ENCODE results near the gene CFAP61. TPM values are rescaled to one million over a fixed set of nuclear protein-coding genes. Genes with fewer than 3 reads are reported as not detected.

Gene CFAP61
- total and polyA plus RNA-seq, 9 of the 15 experiments (the other 6 are each of a cell fraction or from before 2014, with no cell fraction given), result 0.11 TPM; not detected in 8

GRCh38 chr20:20148779-20149178, 96.4 kb downstream of the CFAP61 start:
- BruUV-seq (replicated peaks), result no TSS peak
- no peak for ATAC-seq
- Histone ChIP-seq H3K4me3 (no peak overlapping the region), H3K4me2 (ENCODE audit: insufficient read depth, low read length) (no peak overlapping the region), H3K27ac (ENCODE audit: extremely low read depth, low read depth, low read length) (no peak overlapping the region), H4K20me1 (replicated peaks; ENCODE audit: control insufficient read depth, insufficient read depth, low read length) (no peaks in the 10 kb centered on the region), H2AFZ (ENCODE audit: low read depth, low read length) (no peak overlapping the region), H3K9me3 (replicated peaks; ENCODE audit: control insufficient read depth, insufficient read depth, low read depth, low read length) (no peaks in the 10 kb centered on the region), H3K36me3 (ENCODE audit: control insufficient read depth, insufficient read depth, low read length) (no peaks in the 10 kb centered on the region), H3K4me1 (replicated peaks in 1 of 2; ENCODE audit: control insufficient read depth in 2 of 2, insufficient read depth in 2 of 2, low read length in 2 of 2) (no peaks in the 10 kb centered on the region), H3K9ac (ENCODE audit: insufficient read depth in 1 of 2, low read depth in 2 of 2, low read length in 2 of 2) (no peak overlapping the region), H3K27me3 (ENCODE audit: control insufficient read depth in 2 of 2, insufficient read depth in 2 of 2, low read length in 2 of 2) (no peaks in the 10 kb centered on the region), H3K79me2 (ENCODE audit: control insufficient read depth, insufficient read depth, low read length) (no peaks in the 10 kb centered on the region), H3K9me1 (ENCODE audit: control insufficient read depth, insufficient read depth, low read length) (no peaks in the 10 kb centered on the region)
- POLR2A ChIA-PET, result no interaction called here
- in situ Hi-C loops (cut with MboI), result no loop called here
- no peak for FAIRE-seq
- 0% methylated on average over 2 of the region's 2 CpGs for WGBS (ENCODE audit: insufficient coverage, low coverage, missing lambda C conversion rate)
- intact Hi-C loops (cut with micrococcal nuclease), result no loop called here
- CTCF ChIA-PET (ENCODE audit: low intra/inter-chr PET ratio), result no interaction called here
- no peak for DNase-seq (ENCODE audit: extremely low read depth in 1 of 4, low spot score in 3 of 4)
- TF ChIP-seq PTBP1 (IDR thresholded peaks at IDR 0.05; ENCODE audit: low read depth, low read length), result no peak
- no peak for TF ChIP-seq ZBTB11 (CRISPR knock-in tag; IDR thresholded peaks at IDR 0.05)
- no peak for TF ChIP-seq USF1 (CRISPR knock-in tag; IDR thresholded peaks at IDR 0.05)
- no peak for TF ChIP-seq ATF1 (CRISPR knock-in tag; IDR thresholded peaks at IDR 0.05)
- TF ChIP-seq ATF1 (tag; IDR thresholded peaks at IDR 0.05), result no peak
- TF ChIP-seq MCM5 (IDR thresholded peaks at IDR 0.05; ENCODE audit: low read depth), result no peak
- no peak for TF ChIP-seq NFYB (IDR thresholded peaks at IDR 0.05; ENCODE audit: extremely low read depth, insufficient read length)
- no peak for TF ChIP-seq ID3 (CRISPR knock-in tag; IDR thresholded peaks at IDR 0.05)
- no peak for TF ChIP-seq ID3 (tag; IDR thresholded peaks at IDR 0.05)
- TF ChIP-seq BMI1 (IDR thresholded peaks at IDR 0.05; ENCODE audit: low read length), result no peak
- no peak for TF ChIP-seq RAD21 (CRISPR knock-in tag; conservative IDR thresholded peaks at IDR 0.05 in 1 of 2, IDR thresholded peaks at IDR 0.05 in 1 of 2)
- no peak for TF ChIP-seq FOXJ3 (CRISPR knock-in tag; IDR thresholded peaks at IDR 0.05)
- TF ChIP-seq ILF3 (IDR thresholded peaks at IDR 0.05; ENCODE audit: borderline replicate concordance), result no peak
- TF ChIP-seq FOSL1 (tag; conservative IDR thresholded peaks at IDR 0.05), result no peak
- TF ChIP-seq HEY1 (CRISPR knock-in tag; IDR thresholded peaks at IDR 0.05; ENCODE audit: borderline replicate concordance), result no peak
- TF ChIP-seq ZHX1 (conservative IDR thresholded peaks at IDR 0.05; ENCODE audit: low read length), result no peak
